Measurements from ENCODE around the gene LRRC59.

GRCh38 chr17:50430821-50431618 lies 33.7 kb upstream of the LRRC59 start:
- TF ChIP-seq TCF4 (CRISPR knock-in tag; IDR thresholded peaks at IDR 0.05; ENCODE audit: borderline replicate concordance) (no peak), ZFP30 (CRISPR knock-in tag; IDR thresholded peaks at IDR 0.05) (no peak), CREB5 (CRISPR knock-in tag; IDR thresholded peaks at IDR 0.05; ENCODE audit: low read depth) (no peak), PPARA (CRISPR knock-in tag; IDR thresholded peaks at IDR 0.05; ENCODE audit: borderline replicate concordance) (no peak), PATZ1 (CRISPR knock-in tag; IDR thresholded peaks at IDR 0.05; ENCODE audit: borderline replicate concordance) (no peak), ESRRG (CRISPR knock-in tag; IDR thresholded peaks at IDR 0.05) (no peak), ZFP3 (CRISPR knock-in tag; IDR thresholded peaks at IDR 0.05) (no peak), SNAI2 (CRISPR knock-in tag; IDR thresholded peaks at IDR 0.05) (no peak), OSR1 (CRISPR knock-in tag; IDR thresholded peaks at IDR 0.05) (no peak), ISL1 (CRISPR knock-in tag; IDR thresholded peaks at IDR 0.05) (no peak), RARB (CRISPR knock-in tag; IDR thresholded peaks at IDR 0.05) (no peak), ZNF8 (CRISPR knock-in tag; IDR thresholded peaks at IDR 0.05) (no peak), BACH2 (CRISPR knock-in tag; IDR thresholded peaks at IDR 0.05; ENCODE audit: borderline replicate concordance) (no peak)
